HT-29 (cell line): ENCODE results near the gene SLC32A1. TPM values are rescaled to one million over a fixed set of nuclear protein-coding genes. Genes with fewer than 3 reads are reported as not detected.

ENCODE experiments used
- DNase-seq: peaks from one replicate; pipeline ENCODE4 v3.0.0-alpha.2; 2015; ENCODE audit warnings: low spot score
- total RNA-seq: library from RNA; depleted of rRNA; stranded (reverse); fragments of >200 nt; shearing (Covaris generic); gene quantifications from 2 replicates; pipeline ENCODE4 v1.2.3, GENCODE V29; 2014

Gene SLC32A1
- total RNA-seq, 1 experiment from 2014 or later: not detected

GRCh38 chr20:38751360-38751976, 27.2 kb downstream of the SLC32A1 start:
- peak; percentile 79 for DNase-seq

GRCh38 chr20:38752029-38752428, 27.7 kb downstream of the SLC32A1 start:
- DNase-seq: no peak

- DNase-seq: no peak
These were observed 30.6 kb downstream of the SLC32A1 start for GRCh38 chr20:38754924-38755323.

- DNase-seq: no peak
These were observed 31.1 kb downstream of the SLC32A1 start for GRCh38 chr20:38755324-38755910.

- no peak for DNase-seq
These were observed 33.0 kb downstream of the SLC32A1 start for GRCh38 chr20:38757145-38757775.

GRCh38 chr20:38759106-38759505, 34.8 kb downstream of the SLC32A1 start:
- DNase-seq: no peak

GRCh38 chr20:38760978-38761377, 36.7 kb downstream of the SLC32A1 start:
- DNase-seq: no peak

- no peak for DNase-seq
These were observed 37.9 kb downstream of the SLC32A1 start for GRCh38 chr20:38762174-38762573.

GRCh38 chr20:38763616-38764015, 39.3 kb downstream of the SLC32A1 start:
- DNase-seq: no peak

- peak; percentile 84 for DNase-seq
These were observed 40.5 kb downstream of the SLC32A1 start for GRCh38 chr20:38764567-38765318.

GRCh38 chr20:38766071-38766470, 41.8 kb downstream of the SLC32A1 start:
- DNase-seq: no peak

GRCh38 chr20:38769376-38770295, 45.4 kb downstream of the SLC32A1 start:
- no peak for DNase-seq

GRCh38 chr20:38770546-38770945, 46.3 kb downstream of the SLC32A1 start:
- no peak for DNase-seq

GRCh38 chr20:38770970-38771369, 46.7 kb downstream of the SLC32A1 start:
- no peak for DNase-seq

GRCh38 chr20:38771621-38772020, 47.3 kb downstream of the SLC32A1 start:
- no peak for DNase-seq

- DNase-seq: no peak
These were observed 49.9 kb downstream of the SLC32A1 start for GRCh38 chr20:38774167-38774566.

GRCh38 chr20:38776363-38776762, 52.1 kb downstream of the SLC32A1 start:
- no peak for DNase-seq
